ENCODE data around the gene IQCN. TPM values are rescaled to one million over a fixed set of nuclear protein-coding genes. Genes with fewer than 3 reads are reported as not detected.

IQCN gene
- total and polyA plus RNA-seq, 2 of the 4 experiments (the other 2 are of a cell fraction): 0.18 to 0.67 TPM

DNA sequence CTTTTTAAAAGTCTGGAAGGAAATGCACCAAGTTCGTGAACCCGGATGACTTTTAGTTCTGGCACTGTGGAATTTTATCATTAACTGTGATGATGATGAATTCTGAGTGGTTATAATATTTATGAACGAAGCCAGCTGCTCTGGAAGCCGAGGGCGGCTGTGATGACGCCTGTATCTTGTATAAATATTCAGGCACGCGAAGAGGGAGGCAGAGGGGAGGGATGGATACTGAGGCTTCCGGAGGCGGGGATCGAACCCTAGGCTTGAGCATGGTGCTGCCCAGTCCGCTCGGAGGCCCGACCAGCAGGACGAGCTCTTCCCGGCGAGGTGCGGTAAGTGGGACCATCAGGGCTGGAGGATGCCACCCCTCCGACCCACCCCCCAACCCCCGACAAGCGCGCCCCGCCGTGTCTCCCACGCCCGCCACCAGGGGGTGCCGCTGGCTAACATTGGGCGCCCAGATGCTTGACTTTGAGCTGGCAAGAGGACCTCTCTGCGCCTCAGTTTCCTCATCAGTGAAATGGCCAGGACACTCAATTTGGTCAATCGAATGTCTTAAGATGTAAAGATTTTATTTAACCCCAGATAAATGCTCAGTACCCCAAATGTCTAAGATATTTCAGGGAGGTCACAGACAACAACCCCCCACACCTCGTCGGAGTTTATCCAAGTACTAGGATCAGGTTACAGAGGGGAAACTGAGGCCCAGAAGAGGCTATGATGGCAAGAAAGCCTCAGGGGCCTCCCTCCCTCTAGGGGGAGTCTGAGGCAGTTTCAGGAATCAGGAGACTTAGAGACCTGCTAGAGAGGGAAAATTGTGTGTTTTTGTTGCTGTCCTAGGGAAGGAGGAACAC, 65.9 kb downstream of the IQCN start (continued):
- TF ChIP-seq, protein P1, sequence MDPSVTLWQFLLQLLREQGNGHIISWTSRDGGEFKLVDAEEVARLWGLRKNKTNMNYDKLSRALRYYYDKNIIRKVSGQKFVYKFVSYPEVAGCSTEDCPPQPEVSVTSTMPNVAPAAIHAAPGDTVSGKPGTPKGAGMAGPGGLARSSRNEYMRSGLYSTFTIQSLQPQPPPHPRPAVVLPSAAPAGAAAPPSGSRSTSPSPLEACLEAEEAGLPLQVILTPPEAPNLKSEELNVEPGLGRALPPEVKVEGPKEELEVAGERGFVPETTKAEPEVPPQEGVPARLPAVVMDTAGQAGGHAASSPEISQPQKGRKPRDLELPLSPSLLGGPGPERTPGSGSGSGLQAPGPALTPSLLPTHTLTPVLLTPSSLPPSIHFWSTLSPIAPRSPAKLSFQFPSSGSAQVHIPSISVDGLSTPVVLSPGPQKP (IDR thresholded peaks at IDR 0.05; ENCODE audit: borderline replicate concordance, low read depth, low read length): no peak
- no peak for TF ChIP-seq MXI1 (IDR thresholded peaks at IDR 0.05; ENCODE audit: borderline replicate concordance, low read depth, low read length)
- peak; percentile 62 for TF ChIP-seq RAD21 (IDR thresholded peaks at IDR 0.05; ENCODE audit: low read length)

Small RNA genes within 50 kb of the gene (microRNA-seq; reads per million reads assigned to microRNA genes)
- gene MIR3188 (ENCODE audit: insufficient read depth in 1 of 2, insufficient read length in 1 of 2, unreplicated experiment in 1 of 2): 0.37 to 7.2 reads per million in 2 experiments
- not detected for gene RPL39P38 (ENCODE audit: insufficient read depth, insufficient read length)

Small RNA genes within 50 kb of the gene (small RNA-seq; reads per million reads assigned to genes)
- gene MIR3188 (0 reads per million in 5 experiments), gene RPL39P38 (0 reads per million in 5 experiments)

Other genes starting within 250 kb of the IQCN start
- gene IL12RB1, start 187.5 kb downstream of the IQCN start, total RNA-seq (2012; rRNA removed): not detected in 2 replicates
- gene IL12RB1, start 187.5 kb downstream of the IQCN start, polyA plus RNA-seq (2012; rRNA removed): not detected in 2 replicates
- 1.3 and 1.4 TPM in 2 replicates for gene MAST3, start 176.7 kb downstream of the IQCN start, total RNA-seq (2012; rRNA removed)
- gene MAST3, start 176.7 kb downstream of the IQCN start, polyA plus RNA-seq (2012; rRNA removed): 3.9 and 4.3 TPM in 2 replicates
- gene PIK3R2, start 121.3 kb downstream of the IQCN start, total RNA-seq (2012; rRNA removed): 8.9 and 12.2 TPM in 2 replicates
- 25.1 and 27.7 TPM in 2 replicates for gene PIK3R2, start 121.3 kb downstream of the IQCN start, polyA plus RNA-seq (2012; rRNA removed)
- 1.1 and 2.3 TPM in 2 replicates for gene IFI30, start 100.6 kb downstream of the IQCN start, total RNA-seq (2012; rRNA removed)
- gene IFI30, start 100.6 kb downstream of the IQCN start, polyA plus RNA-seq (2012; rRNA removed): 2.3 and 4.0 TPM in 2 replicates
- gene MPV17L2, start 81.2 kb downstream of the IQCN start, total RNA-seq (2012; rRNA removed): 7.2 TPM in 2 replicates
- 19.5 and 22.5 TPM in 2 replicates for gene MPV17L2, start 81.2 kb downstream of the IQCN start, polyA plus RNA-seq (2012; rRNA removed)
- 2.8 and 3.0 TPM in 2 replicates for gene RAB3A, start 70.4 kb downstream of the IQCN start, total RNA-seq (2012; rRNA removed)
- 13.4 and 13.6 TPM in 2 replicates for gene RAB3A, start 70.4 kb downstream of the IQCN start, polyA plus RNA-seq (2012; rRNA removed)
- 0.18 TPM in 1 of 2 replicates, not detected in the other for gene PDE4C, start 48.0 kb downstream of the IQCN start, total RNA-seq (2012; rRNA removed)
- 0.22 and 0.24 TPM in 2 replicates for gene PDE4C, start 48.0 kb downstream of the IQCN start, polyA plus RNA-seq (2012; rRNA removed)
- gene JUND, start 7.2 kb upstream of the IQCN start, total RNA-seq (2012; rRNA removed): 14.2 and 22.8 TPM in 2 replicates
- 77.2 and 101 TPM in 2 replicates for gene JUND, start 7.2 kb upstream of the IQCN start, polyA plus RNA-seq (2012; rRNA removed)
- gene LSM4, start 48.6 kb upstream of the IQCN start, total RNA-seq (2012; rRNA removed): 44.8 and 88.0 TPM in 2 replicates
- gene LSM4, start 48.6 kb upstream of the IQCN start, polyA plus RNA-seq (2012; rRNA removed): 118 and 157 TPM in 2 replicates
- 11.1 and 14.3 TPM in 2 replicates for gene PGPEP1, start 66.1 kb upstream of the IQCN start, total RNA-seq (2012; rRNA removed)
- 11.8 and 13.3 TPM in 2 replicates for gene PGPEP1, start 66.1 kb upstream of the IQCN start, polyA plus RNA-seq (2012; rRNA removed)
- 5.6 and 10.3 TPM in 2 replicates for gene GDF15, start 111.7 kb upstream of the IQCN start, total RNA-seq (2012; rRNA removed)
- gene GDF15, start 111.7 kb upstream of the IQCN start, polyA plus RNA-seq (2012; rRNA removed): 43.5 and 49.8 TPM in 2 replicates
- not detected in 2 replicates for gene LRRC25, start 123.2 kb upstream of the IQCN start, total RNA-seq (2012; rRNA removed)
- gene LRRC25, start 123.2 kb upstream of the IQCN start, polyA plus RNA-seq (2012; rRNA removed): 0.03 TPM in 1 of 2 replicates, not detected in the other
- 13.3 and 14.9 TPM in 2 replicates for gene SSBP4, start 144.9 kb upstream of the IQCN start, total RNA-seq (2012; rRNA removed)
- gene SSBP4, start 144.9 kb upstream of the IQCN start, polyA plus RNA-seq (2012; rRNA removed): 39.7 and 48.1 TPM in 2 replicates
- 3.4 and 3.9 TPM in 2 replicates for gene ISYNA1, start 163.7 kb upstream of the IQCN start, total RNA-seq (2012; rRNA removed)
- gene ISYNA1, start 163.7 kb upstream of the IQCN start, polyA plus RNA-seq (2012; rRNA removed): 24.7 and 29.4 TPM in 2 replicates
- gene ELL, start 247.6 kb upstream of the IQCN start, total RNA-seq (2012; rRNA removed): 6.3 and 6.7 TPM in 2 replicates
- gene ELL, start 247.6 kb upstream of the IQCN start, polyA plus RNA-seq (2012; rRNA removed): 13.1 and 15.0 TPM in 2 replicates

Data from IMR-90 (cell line).